ENCODE data around the gene STEAP3. TPM values are rescaled to one million over a fixed set of nuclear protein-coding genes. Genes with fewer than 3 reads are reported as not detected.
A peak's percentile ranks its signal among the peaks of the same experiment; 100 is the strongest.

Gene STEAP3
- total RNA-seq, 4 donors from 2014 or later = 5.5 to 19.8 (median 8.1) TPM

- Histone ChIP-seq H3K27me3 (no peaks in the 10 kb centered on the region), H3K9me3 (no peaks in the 10 kb centered on the region), H3K36me3 (no peaks in the 10 kb centered on the region), H3K4me1 (peaks cover 0 to 4% (median 0%) of the 10 kb centered on the region in 4 donors), H3K27ac (no peak overlapping the region), H3K4me3 (no peak overlapping the region)
- DNase-seq (ENCODE audit: low spot score in 2 of 2) = no peak
- no peak for TF ChIP-seq POLR2A (IDR thresholded peaks at IDR 0.05)
- TF ChIP-seq EP300 (IDR thresholded peaks at IDR 0.05) = no peak
- TF ChIP-seq CTCF (IDR thresholded peaks at IDR 0.05) = no peak
- 95 to 96% methylated on average over 3 to 7 of the region's 7 CpGs for WGBS, 2 donors
Measured at GRCh38 chr2:119233326-119234020, 9.8 kb downstream of the STEAP3 start.

- H3K27ac ChIP-seq = no peak overlapping the region
Measured at GRCh38 chr2:119234021-119235019, 10.7 kb downstream of the STEAP3 start.

GRCh38 chr2:119236796-119237195 lies 13.2 kb downstream of the STEAP3 start:
- H3K4me3 ChIP-seq = no peak overlapping the region
- H3K4me1 ChIP-seq = peaks cover 0 to 6% (median 0%) of the 10 kb centered on the region in 4 donors
- no peak for TF ChIP-seq EP300 (IDR thresholded peaks at IDR 0.05)
- TF ChIP-seq CTCF (IDR thresholded peaks at IDR 0.05) = no peak
- TF ChIP-seq POLR2A (IDR thresholded peaks at IDR 0.05) = no peak
- DNase-seq (ENCODE audit: low spot score in 2 of 2) = no peak
- 72 to 100% methylated on average over 1 of the region's 1 CpG for WGBS, 2 donors
- no peaks in the 10 kb centered on the region for H3K27me3 ChIP-seq
- no peaks in the 10 kb centered on the region for H3K9me3 ChIP-seq
- no peaks in the 10 kb centered on the region for H3K36me3 ChIP-seq
- H3K27ac ChIP-seq = no peak overlapping the region

More at GRCh38 chr2:119234021-119235019, 10.7 kb downstream of the STEAP3 start:
- H3K9me3 ChIP-seq = no peaks in the 10 kb centered on the region
- no peaks in the 10 kb centered on the region for H3K36me3 ChIP-seq
- no peaks in the 10 kb centered on the region for H3K27me3 ChIP-seq
- 57 to 70% methylated on average over 12 to 13 of the region's 13 CpGs for WGBS, 2 donors
- H3K4me3 ChIP-seq = no peak overlapping the region
- H3K4me1 ChIP-seq = peaks cover 0 to 4% (median 0%) of the 10 kb centered on the region in 4 donors
- DNase-seq (ENCODE audit: low spot score in 2 of 2) = no peak
- TF ChIP-seq EP300 (IDR thresholded peaks at IDR 0.05) (no peak), POLR2A (IDR thresholded peaks at IDR 0.05) (no peak), CTCF (IDR thresholded peaks at IDR 0.05) (peak in 2 of 5 experiments; percentile 12 to 13)

DNA sequence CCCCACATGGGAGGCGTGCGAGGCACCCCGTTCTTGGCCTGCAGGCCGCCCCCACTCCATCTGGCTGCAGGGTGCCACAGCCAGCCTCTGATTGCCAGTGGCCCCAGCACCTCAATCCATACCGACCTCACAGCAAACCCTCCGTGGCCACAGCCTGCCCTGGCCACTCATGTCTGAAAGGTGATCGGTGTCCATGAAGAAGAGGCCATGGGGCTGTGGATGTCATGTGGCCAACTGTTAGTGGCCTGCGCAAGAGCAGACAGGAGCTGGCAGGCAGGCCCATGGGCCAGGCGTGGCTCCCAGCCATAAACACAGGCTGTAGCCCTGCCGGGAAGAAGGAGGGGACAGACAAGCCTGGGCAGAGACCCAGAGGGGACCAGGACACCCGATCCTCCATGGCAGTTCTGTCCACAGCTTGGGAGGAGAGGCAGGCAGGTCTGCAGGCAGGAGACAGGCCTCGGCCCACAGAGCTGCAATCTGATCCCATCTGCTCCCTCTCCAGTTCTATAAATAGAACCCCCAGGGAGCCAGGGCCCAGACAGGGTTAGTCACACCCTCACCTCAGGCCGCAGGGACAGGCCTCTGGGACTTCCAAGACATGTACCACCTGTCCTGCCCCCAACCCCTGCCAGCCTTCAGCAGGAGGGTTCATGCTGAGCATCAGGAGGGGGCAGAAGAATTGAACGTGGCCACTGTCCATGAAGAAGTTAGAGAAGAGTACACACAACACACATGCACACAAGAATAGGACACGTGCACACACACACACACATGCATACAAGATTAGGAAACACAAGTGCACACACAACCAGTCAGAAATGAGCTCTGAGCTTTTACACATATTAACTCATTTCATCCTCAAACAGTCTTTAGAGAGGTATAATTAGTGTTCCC lies 16.9 kb downstream of the STEAP3 start:
- Histone ChIP-seq H3K4me3 (no peak overlapping the region), H3K36me3 (peaks cover 0 to 5% (median 0%) of the 10 kb centered on the region in 3 donors), H3K4me1 (peaks cover 0 to 6% (median 0%) of the 10 kb centered on the region in 4 donors), H3K27ac (no peak overlapping the region), H3K9me3 (peaks cover 0 to 3% (median 0%) of the 10 kb centered on the region in 4 donors), H3K27me3 (no peaks in the 10 kb centered on the region)
- no peak for DNase-seq (ENCODE audit: low spot score in 2 of 2)
- 64 to 68% methylated on average over 15 of the region's 15 CpGs for WGBS, 2 donors
- TF ChIP-seq POLR2A (IDR thresholded peaks at IDR 0.05) (no peak), CTCF (IDR thresholded peaks at IDR 0.05) (no peak), EP300 (IDR thresholded peaks at IDR 0.05) (no peak)
